ENCODE results near the gene SLC35A4.
"Not testable (repeated sequence)": the region's sequence is repeated elsewhere in the genome, so short reads cannot be mapped to it uniquely, and the experiment has no call there.

Gene SLC35A4

GRCh38 chr5:140558542-140558941 is 6.1 kb upstream of the SLC35A4 start:
- no peak for DNase-seq (ENCODE audit: low read depth)

GRCh38 chr5:140560227-140560626 is 4.4 kb upstream of the SLC35A4 start:
- DNase-seq (ENCODE audit: low read depth): no peak

- no peak for DNase-seq (ENCODE audit: low read depth)
Observed at GRCh38 chr5:140561753-140562523, 2.7 kb upstream of the SLC35A4 start.

- no peak for DNase-seq (ENCODE audit: low read depth)
Observed at GRCh38 chr5:140563596-140563995, 1.0 kb upstream of the SLC35A4 start.

- no peak for DNase-seq (ENCODE audit: low read depth)
Observed at GRCh38 chr5:140565024-140565779, 574 bp downstream of the SLC35A4 start.

- DNase-seq (ENCODE audit: low read depth): no peak
Observed at GRCh38 chr5:140565780-140566095, 1.1 kb downstream of the SLC35A4 start.

- no peak for DNase-seq (ENCODE audit: low read depth)
Observed at GRCh38 chr5:140566665-140567064, 2.0 kb downstream of the SLC35A4 start.

- no peak for DNase-seq (ENCODE audit: low read depth)
Observed at GRCh38 chr5:140567136-140567818, 2.6 kb downstream of the SLC35A4 start.

GRCh38 chr5:140567871-140568270 is 3.2 kb downstream of the SLC35A4 start:
- no peak for DNase-seq (ENCODE audit: low read depth)

- DNase-seq (ENCODE audit: low read depth): no peak
Observed at GRCh38 chr5:140568443-140569063, 3.9 kb downstream of the SLC35A4 start.

- DNase-seq (ENCODE audit: low read depth): no peak
Observed at GRCh38 chr5:140569197-140569596, 4.6 kb downstream of the SLC35A4 start.

GRCh38 chr5:140570058-140570457 is 5.4 kb downstream of the SLC35A4 start:
- no peak for DNase-seq (ENCODE audit: low read depth)

GRCh38 chr5:140570488-140570887 is 5.9 kb downstream of the SLC35A4 start:
- DNase-seq (ENCODE audit: low read depth): no peak

- DNase-seq (ENCODE audit: low read depth): no peak
Observed at GRCh38 chr5:140571105-140571504, 6.5 kb downstream of the SLC35A4 start.

- DNase-seq (ENCODE audit: low read depth): no peak
Observed at GRCh38 chr5:140573683-140574082, 9.1 kb downstream of the SLC35A4 start.

GRCh38 chr5:140574165-140574564 is 9.5 kb downstream of the SLC35A4 start:
- DNase-seq (ENCODE audit: low read depth): no peak

- DNase-seq (ENCODE audit: low read depth): no peak
Observed at GRCh38 chr5:140575309-140575708, 10.7 kb downstream of the SLC35A4 start.

GRCh38 chr5:140576776-140577201 is 12.2 kb downstream of the SLC35A4 start:
- no peak for DNase-seq (ENCODE audit: low read depth)

- not testable (repeated sequence) for DNase-seq (ENCODE audit: low read depth)
Observed at GRCh38 chr5:140579188-140579747, 14.6 kb downstream of the SLC35A4 start.

GRCh38 chr5:140587495-140587894 is 22.9 kb downstream of the SLC35A4 start:
- no peak for DNase-seq (ENCODE audit: low read depth)

GRCh38 chr5:140588311-140589070 is 23.9 kb downstream of the SLC35A4 start:
- no peak for DNase-seq (ENCODE audit: low read depth)

All from activated T-cell treated with anti-CD3 and anti-CD28 coated beads for 24 hours (primary cell).